HCT116 (cell line): ENCODE data around the gene AP1G1. TPM values are rescaled to one million over a fixed set of nuclear protein-coding genes. Genes with fewer than 3 reads are reported as not detected.

Experiments used
- ATAC-seq: fragments of 200-7000 bp; cut with Tn5 transposase; 2 replicates; pipeline ENCODE4 v1.9.1; 2020; ENCODE audit warnings: mild to moderate bottlenecking, moderate library complexity
- BruUV-seq: library from RNA; stranded (reverse); fragments of 400-500 nt; replicated peaks from 2 replicates; lab custom pipeline; 2021; lab: Mats Ljungman, UMichigan
- CTCF ChIA-PET: fragments of 300-600 bp; sonication (Branson Sonifier 250); formaldehyde crosslinking; loops from one replicate; lab custom pipeline; 2021; ENCODE audit warnings: antibody characterized with exemption; lab: Charles Lee
- POLR2A ChIA-PET: fragments of 300-600, 350-600 bp; sonication (Branson Sonifier 250); formaldehyde crosslinking; loops from one replicate; lab custom pipeline; 2021; ENCODE audit warnings: antibody characterized with exemption; lab: Charles Lee
- RAD21 ChIA-PET, 2 experiments: fragments of 300-600 bp; sonication (Branson Sonifier 250); formaldehyde crosslinking; loops; one replicate each; lab custom pipeline; 2023; ENCODE audit warnings: low total read pairs in 2 of 2; ENCODE audit not compliant: uncharacterized antibody in 2 of 2, unreplicated experiment in 2 of 2, low non-redundant PET in 1 of 2; lab: Charles Lee
- DNase-seq: peaks from one replicate; pipeline ENCODE4 v3.0.0-alpha.2; 2010; ENCODE audit warnings: low read depth, low spot score
- H2AFZ ChIP-seq: fragments of 200-600 bp; shearing (Covaris generic), sonication (generic); 2 replicates; pipeline ENCODE4 v1.6.1; 2017; ENCODE audit warnings: low read depth, mixed run types, mixed read lengths, antibody characterized with exemption, low read length; ENCODE audit not compliant: poor library complexity, severe bottlenecking
- H3K27ac ChIP-seq: 2 replicates; pipeline ENCODE4 v1.5.1; 2012; ENCODE audit warnings: low read depth, low read length
- H3K27me3 ChIP-seq: fragments of 200-600 bp; sonication (generic); 2 replicates; pipeline ENCODE4 v1.6.1; 2016; ENCODE audit warnings: mixed run types, low read length, mixed read lengths; ENCODE audit not compliant: insufficient read depth
- H3K36me3 ChIP-seq, 2 experiments: fragments of 200-500 bp in 1 of 2; fragments of 200-600 bp in 1 of 2; sonication (Bioruptor generic) in 1 of 2; sonication (generic) in 1 of 2; 2 replicates each; pipeline versions ENCODE4 v1.5.1 to v1.6.1; 2014 to 2016; ENCODE audit warnings: low read length in 2 of 2, inconsistent platforms in 1 of 2, mixed read lengths in 1 of 2, mixed run types in 1 of 2; ENCODE audit not compliant: insufficient read depth in 2 of 2, control insufficient read depth in 1 of 2
- H3K4me1 ChIP-seq, 2 experiments: fragments of 200-600 bp in 1 of 2; sonication (generic) in 1 of 2; 2 replicates each; pipeline versions ENCODE4 v1.5.1 to v1.6.1; 2012 to 2017; ENCODE audit warnings: low read length in 2 of 2, inconsistent platforms in 1 of 2, mild to moderate bottlenecking in 1 of 2, mixed read lengths in 1 of 2, mixed run types in 1 of 2, moderate library complexity in 1 of 2; ENCODE audit not compliant: insufficient read depth in 2 of 2, control insufficient read depth in 1 of 2
- H3K4me2 ChIP-seq: fragments of 200-600 bp; sonication (generic); 2 replicates; pipeline ENCODE4 v1.6.1; 2017; ENCODE audit warnings: mixed run types, low read length, mixed read lengths
- H3K4me3 ChIP-seq, 2 experiments: fragments of 200-600 bp in 1 of 2; sonication (generic) in 1 of 2; replicated peaks in 1 of 2; 2 replicates each; pipeline ENCODE4 v1.5.1; 2011 to 2016; ENCODE audit warnings: low read length in 2 of 2, control low read depth in 1 of 2, low read depth in 1 of 2, mild to moderate bottlenecking in 1 of 2, mixed read lengths in 1 of 2, mixed run types in 1 of 2
- H3K79me2 ChIP-seq: fragments of 200-600 bp; sonication (generic); 2 replicates; pipeline ENCODE4 v1.6.1; 2017; ENCODE audit warnings: mild to moderate bottlenecking, mixed run types, low read length, moderate library complexity, mixed read lengths; ENCODE audit not compliant: insufficient read depth
- H3K9ac ChIP-seq: fragments of 200-600 bp; sonication (generic); 2 replicates; pipeline ENCODE4 v1.6.1; 2016; ENCODE audit warnings: low read length, mixed read lengths
- H3K9me2 ChIP-seq: fragments of 200-600 bp; sonication (generic), shearing (Covaris generic); 2 replicates; pipeline ENCODE4 v1.6.1; 2017; ENCODE audit warnings: mixed run types, mild to moderate bottlenecking, moderate library complexity; ENCODE audit not compliant: insufficient read depth
- H3K9me3 ChIP-seq, 2 experiments: fragments of 200-500 bp in 1 of 2; fragments of 200-600 bp in 1 of 2; sonication (Bioruptor generic) in 1 of 2; sonication (generic) in 1 of 2; 2 replicates each; pipeline ENCODE4 v1.6.1; 2014 to 2017; ENCODE audit warnings: low read length in 2 of 2, mixed read lengths in 2 of 2, inconsistent platforms in 1 of 2, low read depth in 1 of 2, mild to moderate bottlenecking in 1 of 2, mixed run types in 1 of 2, moderate library complexity in 1 of 2; ENCODE audit not compliant: control insufficient read depth in 1 of 2, insufficient read depth in 1 of 2
- H4K20me1 ChIP-seq: fragments of 200-600 bp; sonication (generic), shearing (Covaris generic); 2 replicates; pipeline ENCODE4 v1.6.1; 2017; ENCODE audit warnings: mixed run types, mild to moderate bottlenecking, moderate library complexity; ENCODE audit not compliant: insufficient read depth
- ATF3 ChIP-seq: IDR thresholded peaks from 2 replicates; pipeline ENCODE4 v1.6.1; 2012
- EGR1 ChIP-seq: IDR thresholded peaks from 2 replicates; pipeline ENCODE4 v1.6.1; 2012; ENCODE audit warnings: low read depth
- EZH2phosphoT487 ChIP-seq: fragments of 200-600 bp; IDR thresholded peaks from 2 replicates; pipeline ENCODE4 v1.6.1; 2018; ENCODE audit warnings: antibody characterized with exemption, borderline replicate concordance
- POLR2AphosphoS5 ChIP-seq: IDR thresholded peaks from 2 replicates; pipeline ENCODE4 v1.6.1; 2011; ENCODE audit warnings: mild to moderate bottlenecking, low read depth, low read length, moderate library complexity
- REST ChIP-seq: IDR thresholded peaks from 2 replicates; pipeline ENCODE4 v1.6.1; 2012; ENCODE audit warnings: low read depth
- SRF ChIP-seq: IDR thresholded peaks from 2 replicates; pipeline ENCODE4 v1.6.1; 2012; ENCODE audit warnings: low read depth
- intact Hi-C: fragments of 100-400 bp; cut with micrococcal nuclease; formaldehyde crosslinking; loops from 2 replicates; pipeline ENCODE4 v1.10.0; 2022
- total RNA-seq: library from RNA; stranded (reverse); gene quantifications from one replicate; pipeline ENCODE4 v1.2.1, GENCODE V29; 2021; ENCODE audit not compliant: unreplicated experiment

AP1G1 gene
- total RNA-seq, 1 experiment from 2014 or later, result 70.2 TPM

GRCh38 chr16:71708696-71709095, 99.9 kb downstream of the AP1G1 start:
- H3K79me2 ChIP-seq, result peaks cover 12% of the 10 kb centered on the region
- DNase-seq, result no peak
- H3K27ac ChIP-seq, result peak overlapping the region; percentile 63
- peak overlapping the region; percentile 53 for H3K4me2 ChIP-seq
- no peak overlapping the region for H2AFZ ChIP-seq
- ChIA-PET POLR2A (no interaction called here), RAD21 (no interaction called here), CTCF (no interaction called here)
- intact Hi-C loops, result no loop called here
- no peaks in the 10 kb centered on the region for H4K20me1 ChIP-seq
- H3K36me3 ChIP-seq, result no peaks in the 10 kb centered on the region
- H3K9ac ChIP-seq, result 0 out of 2 replicates have a peak overlapping the region, but pooled peaks have one; percentile 32
- H3K9me3 ChIP-seq, result no peaks in the 10 kb centered on the region
- no TSS peak for BruUV-seq
- H3K9me2 ChIP-seq, result no peaks in the 10 kb centered on the region
- H3K4me3 ChIP-seq, result peak overlapping the region in 1 of 2 experiments; percentile 19; a peak in 1 of 4 replicates
- peaks cover 30 to 35% of the 10 kb centered on the region in 2 experiments for H3K4me1 ChIP-seq
- ATAC-seq, result peak; percentile 27; the same call in 1 of the 2 replicates
- H3K27me3 ChIP-seq, result no peaks in the 10 kb centered on the region
- no peak for TF ChIP-seq EGR1
- no peak for TF ChIP-seq ATF3
- TF ChIP-seq REST, result no peak

- H3K4me2 ChIP-seq, result peak overlapping the region; percentile 53
- intact Hi-C loops, result no loop called here
- H4K20me1 ChIP-seq, result no peaks in the 10 kb centered on the region
- no peak overlapping the region for H2AFZ ChIP-seq
- H3K9me2 ChIP-seq, result no peaks in the 10 kb centered on the region
- BruUV-seq, result no TSS peak
- H3K4me1 ChIP-seq, result peaks cover 30 to 35% of the 10 kb centered on the region in 2 experiments
- no peak overlapping the region for H3K4me3 ChIP-seq
- H3K9ac ChIP-seq, result no peak overlapping the region
- H3K79me2 ChIP-seq, result peaks cover 12% of the 10 kb centered on the region
- ChIA-PET RAD21 (no interaction called here), POLR2A (interaction anchor here (0.6 kb wide), 1 partner anchor 176 kb away, joined by 3 read pairs; no protein-coding TSS in a partner anchor), CTCF (no interaction called here)
- no peaks in the 10 kb centered on the region for H3K9me3 ChIP-seq
- TF ChIP-seq EZH2phosphoT487, result no peak
- TF ChIP-seq SRF, result no peak
- TF ChIP-seq POLR2AphosphoS5, result no peak
- H3K36me3 ChIP-seq, result no peaks in the 10 kb centered on the region
- H3K27ac ChIP-seq, result peak overlapping the region; percentile 63
- H3K27me3 ChIP-seq, result no peaks in the 10 kb centered on the region
- ATAC-seq, result no peak
- no peak for DNase-seq
Observed at GRCh38 chr16:71707199-71707598, 101.4 kb downstream of the AP1G1 start.
